Activated naive CD8-positive, alpha-beta T cell treated with anti-CD3 and anti-CD28 coated beads, Interleukin-2, amount 50 U/mL, for 24 hours (primary cell): ENCODE data around the gene CDC27.

Experiments used
- ATAC-seq: fragments of 150-1000 bp; cut with Tn5 transposase; one replicate; pipeline ENCODE4 v1.10.0; 2021
- DNase-seq: peaks from one replicate; pipeline ENCODE4 v3.0.0; 2021
- H3K27ac Mint-ChIP-seq: one replicate; pipeline ENCODE4 v1.8.0; 2021; ENCODE audit warnings: mild to moderate bottlenecking, mixed read lengths
- H3K27me3 Mint-ChIP-seq: one replicate; pipeline ENCODE4 v1.8.0; 2021; ENCODE audit warnings: mixed read lengths
- H3K36me3 Mint-ChIP-seq: one replicate; pipeline ENCODE4 v1.8.0; 2021; ENCODE audit warnings: low read depth, mixed read lengths
- H3K4me1 Mint-ChIP-seq: one replicate; pipeline ENCODE4 v1.8.0; 2021; ENCODE audit warnings: mixed read lengths
- H3K4me3 Mint-ChIP-seq: one replicate; pipeline ENCODE4 v1.8.0; 2021; ENCODE audit warnings: mild to moderate bottlenecking, moderate library complexity, mixed read lengths
- H3K9me3 Mint-ChIP-seq: one replicate; pipeline ENCODE4 v1.8.0; 2021; ENCODE audit warnings: mixed read lengths

Gene CDC27

GRCh38 chr17:47188876-47189731 is at the start of gene CDC27:
CDC27 (minus strand) TSS chr17:47189295; CDS start chr17:47189172, 123 bp downstream.
- Mint-ChIP-seq H3K9me3 (no peaks in the 10 kb centered on the region), H3K4me1 (peaks cover 46% of the 10 kb centered on the region), H3K27me3 (no peaks in the 10 kb centered on the region), H3K27ac (peak within 1 kb of the TSS; percentile 94), H3K4me3 (peak within 1 kb of the TSS; percentile 94), H3K36me3 (peaks cover 7% of the 10 kb centered on the region)
- DNase-seq (peak; percentile 100), ATAC-seq (peak; percentile 96)

- Mint-ChIP-seq H3K27ac (no peak overlapping the region), H3K4me3 (no peak overlapping the region), H3K4me1 (peaks cover 8% of the 10 kb centered on the region), H3K27me3 (peaks cover under 1% of the 10 kb centered on the region), H3K36me3 (no peaks in the 10 kb centered on the region), H3K9me3 (no peaks in the 10 kb centered on the region)
- no peak for ATAC-seq
- no peak for DNase-seq
Measured at GRCh38 chr17:47238321-47239010, 49.4 kb upstream of the CDC27 start.

- Mint-ChIP-seq H3K27ac (no peak overlapping the region), H3K4me1 (peaks cover 8% of the 10 kb centered on the region), H3K36me3 (no peaks in the 10 kb centered on the region), H3K27me3 (no peaks in the 10 kb centered on the region), H3K9me3 (no peaks in the 10 kb centered on the region), H3K4me3 (no peak overlapping the region)
- ATAC-seq, result no peak
- no peak for DNase-seq
Measured at GRCh38 chr17:47237841-47238240, 48.7 kb upstream of the CDC27 start.

GRCh38 chr17:47235923-47236322 is 46.8 kb upstream of the CDC27 start:
- ATAC-seq, result no peak
- Mint-ChIP-seq H3K27ac (no peak overlapping the region), H3K9me3 (no peaks in the 10 kb centered on the region), H3K4me1 (peaks cover 8% of the 10 kb centered on the region), H3K27me3 (no peaks in the 10 kb centered on the region), H3K36me3 (no peaks in the 10 kb centered on the region), H3K4me3 (no peak overlapping the region)
- no peak for DNase-seq

- no peaks in the 10 kb centered on the region for H3K36me3 Mint-ChIP-seq
- DNase-seq (no peak), ATAC-seq (no peak)
- no peaks in the 10 kb centered on the region for H3K9me3 Mint-ChIP-seq
- no peak overlapping the region for H3K27ac Mint-ChIP-seq
- H3K27me3 Mint-ChIP-seq, result peaks cover 3% of the 10 kb centered on the region
- H3K4me3 Mint-ChIP-seq, result no peak overlapping the region
- H3K4me1 Mint-ChIP-seq, result peaks cover 10% of the 10 kb centered on the region
Measured at GRCh38 chr17:47235506-47235905, 46.4 kb upstream of the CDC27 start.

GRCh38 chr17:47232465-47232864 is 43.4 kb upstream of the CDC27 start:
- no peak overlapping the region for H3K27ac Mint-ChIP-seq
- no peaks in the 10 kb centered on the region for H3K36me3 Mint-ChIP-seq
- peaks cover 16% of the 10 kb centered on the region for H3K4me1 Mint-ChIP-seq
- H3K9me3 Mint-ChIP-seq, result no peaks in the 10 kb centered on the region
- DNase-seq (no peak), ATAC-seq (no peak)
- no peak overlapping the region for H3K4me3 Mint-ChIP-seq
- H3K27me3 Mint-ChIP-seq, result peaks cover 8% of the 10 kb centered on the region

- Mint-ChIP-seq H3K27me3 (peaks cover 8% of the 10 kb centered on the region), H3K4me1 (peaks cover 16% of the 10 kb centered on the region), H3K36me3 (no peaks in the 10 kb centered on the region), H3K9me3 (no peaks in the 10 kb centered on the region), H3K27ac (no peak overlapping the region), H3K4me3 (no peak overlapping the region)
- DNase-seq (no peak), ATAC-seq (no peak)
Measured at GRCh38 chr17:47231866-47232265, 42.8 kb upstream of the CDC27 start.

- Mint-ChIP-seq H3K4me1 (peaks cover 16% of the 10 kb centered on the region), H3K36me3 (no peaks in the 10 kb centered on the region), H3K4me3 (no peak overlapping the region), H3K27me3 (peaks cover 8% of the 10 kb centered on the region), H3K27ac (no peak overlapping the region), H3K9me3 (no peaks in the 10 kb centered on the region)
- ATAC-seq (no peak), DNase-seq (no peak)
Measured at GRCh38 chr17:47231334-47231733, 42.2 kb upstream of the CDC27 start.

- H3K4me3 Mint-ChIP-seq, result peak overlapping the region; percentile 4
- H3K27ac Mint-ChIP-seq, result no peak overlapping the region
- no peaks in the 10 kb centered on the region for H3K9me3 Mint-ChIP-seq
- H3K4me1 Mint-ChIP-seq, result peaks cover 16% of the 10 kb centered on the region
- ATAC-seq (no peak), DNase-seq (no peak)
- no peaks in the 10 kb centered on the region for H3K36me3 Mint-ChIP-seq
- peaks cover 8% of the 10 kb centered on the region for H3K27me3 Mint-ChIP-seq
Measured at GRCh38 chr17:47230864-47231263, 41.8 kb upstream of the CDC27 start.

- Mint-ChIP-seq H3K27ac (peak overlapping the region; percentile 41), H3K4me3 (peak overlapping the region; percentile 64), H3K36me3 (no peaks in the 10 kb centered on the region), H3K27me3 (peaks cover 8% of the 10 kb centered on the region), H3K4me1 (peaks cover 16% of the 10 kb centered on the region), H3K9me3 (no peaks in the 10 kb centered on the region)
- DNase-seq (peak; percentile 78), ATAC-seq (no peak)
Measured at GRCh38 chr17:47229535-47230443, 40.7 kb upstream of the CDC27 start.

GRCh38 chr17:47227862-47228261 is 38.8 kb upstream of the CDC27 start:
- ATAC-seq (no peak), DNase-seq (no peak)
- Mint-ChIP-seq H3K4me1 (peaks cover 16% of the 10 kb centered on the region), H3K36me3 (no peaks in the 10 kb centered on the region), H3K4me3 (no peak overlapping the region), H3K27me3 (peaks cover 8% of the 10 kb centered on the region), H3K27ac (no peak overlapping the region), H3K9me3 (peaks cover 8% of the 10 kb centered on the region)

- no peaks in the 10 kb centered on the region for H3K36me3 Mint-ChIP-seq
- peaks cover 8% of the 10 kb centered on the region for H3K9me3 Mint-ChIP-seq
- peaks cover 8% of the 10 kb centered on the region for H3K27me3 Mint-ChIP-seq
- H3K4me3 Mint-ChIP-seq, result no peak overlapping the region
- H3K27ac Mint-ChIP-seq, result no peak overlapping the region
- no peak for DNase-seq
- ATAC-seq, result no peak
- H3K4me1 Mint-ChIP-seq, result peaks cover 22% of the 10 kb centered on the region
Measured at GRCh38 chr17:47225911-47226688, 37.0 kb upstream of the CDC27 start.

- Mint-ChIP-seq H3K4me1 (peaks cover 22% of the 10 kb centered on the region), H3K27me3 (peaks cover 4% of the 10 kb centered on the region), H3K27ac (no peak overlapping the region), H3K36me3 (no peaks in the 10 kb centered on the region), H3K9me3 (peaks cover 8% of the 10 kb centered on the region), H3K4me3 (no peak overlapping the region)
- ATAC-seq, result no peak
- no peak for DNase-seq
Measured at GRCh38 chr17:47225436-47225858, 36.4 kb upstream of the CDC27 start.

- Mint-ChIP-seq H3K4me3 (no peak overlapping the region), H3K27me3 (peaks cover 1% of the 10 kb centered on the region), H3K27ac (no peak overlapping the region), H3K36me3 (no peaks in the 10 kb centered on the region), H3K4me1 (peaks cover 22% of the 10 kb centered on the region), H3K9me3 (peaks cover 8% of the 10 kb centered on the region)
- DNase-seq (no peak), ATAC-seq (no peak)
Measured at GRCh38 chr17:47224966-47225365, 35.9 kb upstream of the CDC27 start.
